Measurements from ENCODE around the gene LUC7L. TPM values are rescaled to one million over a fixed set of nuclear protein-coding genes. Genes with fewer than 3 reads are reported as not detected.
A peak's percentile ranks its signal among the peaks of the same experiment; 100 is the strongest.
"Not testable (repeated sequence)": the region's sequence is repeated elsewhere in the genome, so short reads cannot be mapped to it uniquely, and the experiment has no call there.

LUC7L gene, protein sequence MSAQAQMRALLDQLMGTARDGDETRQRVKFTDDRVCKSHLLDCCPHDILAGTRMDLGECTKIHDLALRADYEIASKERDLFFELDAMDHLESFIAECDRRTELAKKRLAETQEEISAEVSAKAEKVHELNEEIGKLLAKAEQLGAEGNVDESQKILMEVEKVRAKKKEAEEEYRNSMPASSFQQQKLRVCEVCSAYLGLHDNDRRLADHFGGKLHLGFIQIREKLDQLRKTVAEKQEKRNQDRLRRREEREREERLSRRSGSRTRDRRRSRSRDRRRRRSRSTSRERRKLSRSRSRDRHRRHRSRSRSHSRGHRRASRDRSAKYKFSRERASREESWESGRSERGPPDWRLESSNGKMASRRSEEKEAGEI
- polyA plus RNA-seq: 10 to 100 TPM; 36.1 to 83.2 (median 36.3) TPM

DNA sequence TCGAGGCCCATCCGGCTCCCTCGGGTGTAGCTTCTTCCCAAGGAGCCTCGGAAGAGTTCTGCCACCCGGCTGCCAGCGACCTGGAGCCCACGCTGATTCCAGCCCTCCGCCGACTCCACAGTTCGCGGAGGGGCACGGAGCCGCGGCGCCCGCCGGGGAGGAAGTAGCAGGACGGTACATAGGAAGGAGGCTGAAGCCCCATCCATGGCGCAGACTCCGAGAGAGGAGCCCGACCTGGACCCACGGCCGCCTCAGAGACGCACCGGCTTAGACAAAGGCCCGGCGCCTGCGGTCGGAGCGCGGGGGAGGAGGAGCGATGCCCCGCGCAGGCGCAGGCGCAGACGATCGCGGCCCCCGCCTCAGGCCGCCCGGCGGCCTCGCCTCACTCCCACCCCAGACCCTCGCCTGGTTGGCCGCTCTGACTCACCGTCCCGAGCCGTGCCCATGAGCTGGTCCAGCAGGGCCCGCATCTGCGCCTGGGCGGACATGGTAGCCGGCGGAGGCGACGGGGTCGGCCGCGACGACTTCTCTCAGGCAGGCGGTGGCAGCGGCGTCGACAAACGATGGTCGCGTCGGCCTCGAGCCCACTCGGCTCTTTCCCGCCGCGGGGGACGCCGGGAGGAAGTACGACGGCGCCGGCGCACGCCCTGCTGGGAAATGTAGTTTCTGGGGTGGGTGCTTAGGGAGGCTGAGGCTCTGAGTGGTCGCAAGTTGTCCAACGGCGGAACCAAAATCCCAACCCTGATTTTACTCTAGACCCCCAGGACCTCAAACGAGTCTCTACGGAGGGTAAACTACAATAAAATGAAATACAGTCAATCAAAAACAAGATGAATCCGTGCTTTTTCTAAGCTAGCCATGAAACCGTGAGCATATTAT, at the start of gene LUC7L:
Gene LUC7L, minus strand, starts transcription at position 598 of the 879 bp plus-strand sequence. Its CDS starts 110 bp downstream, at position 488.
- WGBS, 3 donors: 1 to 2% (median 1%) methylated on average over 78 to 88 of the region's 88 CpGs
- H3K27ac ChIP-seq (ENCODE audit: low read depth, low read length): peak within 1 kb of the TSS; percentile 66

DNA sequence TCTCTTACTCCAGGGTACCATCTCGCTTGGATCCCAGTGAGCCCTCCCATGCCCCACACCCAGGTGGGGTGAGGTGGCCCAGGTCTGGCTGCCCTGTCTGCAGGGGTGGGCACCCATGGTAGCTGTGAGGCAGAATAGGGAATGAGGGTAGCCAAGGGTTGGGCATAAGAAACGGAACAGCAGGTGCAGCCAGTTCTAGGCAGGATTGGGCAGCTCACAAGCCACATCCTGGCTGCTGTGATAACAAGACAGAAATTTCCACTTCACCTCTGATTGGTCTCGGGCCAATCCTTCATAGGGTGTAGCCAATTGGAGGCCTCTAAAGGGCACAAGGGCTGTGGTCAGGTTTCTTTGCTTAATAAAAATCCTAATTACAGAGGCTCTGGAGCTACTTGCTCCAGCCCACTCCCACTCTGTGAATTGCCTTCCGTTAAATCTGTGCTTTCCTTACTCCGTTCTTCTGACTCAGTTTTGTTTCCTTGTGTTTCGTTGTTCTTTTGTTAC, 49.7 kb upstream of the LUC7L start:
- H3K27ac ChIP-seq (ENCODE audit: low read depth, low read length): no peak overlapping the region
- 29 to 54% (median 45%) methylated on average over 6 of the region's 6 CpGs for WGBS, 3 donors

DNA sequence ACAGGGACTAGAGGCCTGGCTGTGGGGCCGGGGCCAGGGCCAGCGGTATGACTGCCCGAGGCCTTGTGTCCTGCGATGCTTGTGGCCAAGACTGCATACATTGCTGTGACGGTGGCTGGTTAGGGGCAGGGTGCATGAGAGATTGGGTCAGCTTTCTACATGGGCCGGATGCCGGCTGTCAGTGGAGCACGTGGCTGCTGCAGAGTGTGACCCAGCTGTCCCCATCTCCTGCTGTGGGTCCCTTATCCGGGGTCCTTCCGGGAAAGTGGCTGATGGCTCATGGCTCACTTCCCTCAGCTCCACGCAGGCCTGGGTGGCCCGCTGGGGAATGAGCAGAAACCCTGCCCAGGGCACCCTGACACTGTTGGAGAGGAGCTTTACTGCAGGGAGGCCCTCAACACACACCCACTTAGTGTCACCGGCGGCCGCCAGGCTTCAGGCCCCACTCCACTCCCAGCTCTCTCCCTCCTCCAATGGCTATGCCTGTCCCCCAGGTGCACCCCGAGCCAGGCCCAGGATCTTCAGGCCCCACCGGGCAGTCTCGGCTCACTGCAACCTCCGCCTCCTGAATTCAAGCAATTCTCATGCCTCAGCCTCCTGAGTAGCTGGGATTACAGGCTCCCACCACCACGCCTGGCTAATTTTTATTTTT, 47.3 kb upstream of the LUC7L start:
- WGBS, 3 donors: 61 to 83% (median 77%) methylated on average over 20 of the region's 20 CpGs
- H3K27ac ChIP-seq (ENCODE audit: low read depth, low read length): no peak overlapping the region

DNA sequence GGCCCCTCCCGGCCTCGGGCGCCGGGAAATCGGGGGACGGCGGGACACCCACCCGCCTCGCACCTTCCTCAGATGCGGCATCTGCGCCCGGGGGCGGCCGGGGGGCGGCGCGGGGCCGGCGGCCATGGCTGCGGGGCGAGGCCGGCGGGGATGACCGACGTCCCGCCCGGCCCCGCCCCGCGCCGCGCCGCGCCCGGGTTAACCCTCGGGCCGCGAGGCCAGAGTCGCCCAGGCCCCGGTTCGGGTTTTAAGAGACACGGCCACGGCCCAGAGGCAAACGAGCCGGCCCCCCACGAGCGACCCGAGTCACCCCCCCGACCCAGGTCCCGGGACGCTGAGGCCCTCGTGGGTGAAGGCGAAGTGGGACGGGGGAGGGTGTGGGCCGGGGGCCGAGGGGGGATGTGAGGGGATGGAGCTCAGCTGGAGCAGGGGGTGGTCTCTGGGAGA, 46.6 kb upstream of the LUC7L start, which contains the start of gene RGS11:
Gene RGS11, minus strand, starts transcription at position 159 of the 447 bp plus-strand sequence. Its CDS starts 33 bp downstream, at position 126.
- H3K27ac ChIP-seq (ENCODE audit: low read depth, low read length): no peak within 1 kb of the TSS
- 2 to 6% (median 4%) methylated on average over 34 to 56 of the region's 56 CpGs for WGBS, 3 donors

DNA sequence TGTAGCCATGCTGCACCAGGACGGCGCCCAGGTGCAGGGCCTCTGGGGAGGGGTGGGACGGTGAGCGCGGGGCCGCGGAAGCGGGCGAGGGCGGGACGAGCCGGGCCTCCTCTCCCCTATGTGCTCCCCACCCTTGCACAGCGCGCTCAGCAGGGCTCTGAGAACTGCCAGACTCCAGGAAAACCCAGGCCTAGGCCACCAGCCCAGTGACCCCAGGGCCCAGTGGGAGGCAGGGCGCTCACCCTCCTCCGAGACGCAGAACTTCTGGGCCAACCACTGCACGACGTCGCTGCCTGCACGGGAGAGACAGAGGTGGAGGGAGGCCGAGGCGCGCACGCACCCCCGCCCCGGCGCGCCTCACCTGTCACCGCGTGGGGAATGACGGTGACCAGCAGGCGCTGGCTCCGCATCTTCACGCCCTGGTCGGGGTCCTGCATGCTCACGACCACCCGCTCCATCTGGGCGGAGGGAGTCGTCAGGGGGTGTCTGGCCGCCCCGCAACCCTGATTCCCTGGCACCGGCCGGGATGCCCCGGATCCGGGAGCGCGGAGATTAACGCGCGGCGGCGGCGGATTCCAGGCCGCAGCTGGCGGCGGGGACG, 45.9 kb upstream of the LUC7L start:
- H3K27ac ChIP-seq (ENCODE audit: low read depth, low read length): no peak overlapping the region
- WGBS, 3 donors: 2 to 4% (median 3%) methylated on average over 31 to 58 of the region's 58 CpGs

DNA sequence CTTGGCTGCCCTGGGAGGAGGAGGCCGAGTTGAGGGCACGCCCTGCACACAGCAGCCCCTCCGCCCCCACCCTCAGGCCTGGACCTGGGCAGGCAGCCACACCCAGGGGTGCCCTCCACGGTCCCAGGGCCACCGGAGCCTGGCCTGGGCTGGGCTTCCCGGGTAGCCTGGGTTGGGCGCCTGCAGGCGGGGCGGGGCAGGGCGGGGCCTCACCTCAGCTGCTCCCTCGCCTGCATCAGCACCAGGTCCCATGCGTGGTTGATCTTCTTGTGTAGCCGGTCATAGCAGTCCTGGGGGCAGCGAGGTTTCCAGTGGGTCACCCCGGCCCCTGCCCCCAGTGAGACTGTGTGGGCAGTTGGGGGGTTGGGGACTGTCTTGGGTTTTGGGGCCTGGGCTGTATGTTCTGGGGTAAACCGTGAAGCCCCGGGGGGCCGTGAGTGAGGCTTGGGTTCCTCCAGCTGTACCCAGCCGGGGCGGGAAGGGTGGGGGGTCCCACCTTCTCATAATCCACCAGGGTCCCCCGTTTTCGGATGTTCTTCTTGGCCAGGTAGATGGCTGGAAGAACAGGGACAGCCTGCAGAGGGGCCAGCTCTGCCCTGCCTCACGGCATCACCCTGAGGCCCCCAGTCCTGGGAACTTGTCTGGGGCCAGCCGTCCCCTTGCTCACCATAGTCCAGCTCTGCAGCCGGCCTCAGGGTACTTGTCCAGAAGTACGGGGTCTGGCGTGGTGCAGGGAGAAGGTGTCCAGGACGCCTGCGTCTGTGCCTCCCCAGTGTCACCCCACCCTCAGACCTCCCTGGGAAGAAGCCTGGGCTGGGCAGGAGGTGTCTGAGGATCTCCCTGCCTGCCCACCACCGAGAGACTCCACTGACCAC, 44.5 kb upstream of the LUC7L start:
- WGBS, 3 donors: 48 to 85% (median 83%) methylated on average over 27 to 30 of the region's 30 CpGs
- no peak overlapping the region for H3K27ac ChIP-seq (ENCODE audit: low read depth, low read length)

DNA sequence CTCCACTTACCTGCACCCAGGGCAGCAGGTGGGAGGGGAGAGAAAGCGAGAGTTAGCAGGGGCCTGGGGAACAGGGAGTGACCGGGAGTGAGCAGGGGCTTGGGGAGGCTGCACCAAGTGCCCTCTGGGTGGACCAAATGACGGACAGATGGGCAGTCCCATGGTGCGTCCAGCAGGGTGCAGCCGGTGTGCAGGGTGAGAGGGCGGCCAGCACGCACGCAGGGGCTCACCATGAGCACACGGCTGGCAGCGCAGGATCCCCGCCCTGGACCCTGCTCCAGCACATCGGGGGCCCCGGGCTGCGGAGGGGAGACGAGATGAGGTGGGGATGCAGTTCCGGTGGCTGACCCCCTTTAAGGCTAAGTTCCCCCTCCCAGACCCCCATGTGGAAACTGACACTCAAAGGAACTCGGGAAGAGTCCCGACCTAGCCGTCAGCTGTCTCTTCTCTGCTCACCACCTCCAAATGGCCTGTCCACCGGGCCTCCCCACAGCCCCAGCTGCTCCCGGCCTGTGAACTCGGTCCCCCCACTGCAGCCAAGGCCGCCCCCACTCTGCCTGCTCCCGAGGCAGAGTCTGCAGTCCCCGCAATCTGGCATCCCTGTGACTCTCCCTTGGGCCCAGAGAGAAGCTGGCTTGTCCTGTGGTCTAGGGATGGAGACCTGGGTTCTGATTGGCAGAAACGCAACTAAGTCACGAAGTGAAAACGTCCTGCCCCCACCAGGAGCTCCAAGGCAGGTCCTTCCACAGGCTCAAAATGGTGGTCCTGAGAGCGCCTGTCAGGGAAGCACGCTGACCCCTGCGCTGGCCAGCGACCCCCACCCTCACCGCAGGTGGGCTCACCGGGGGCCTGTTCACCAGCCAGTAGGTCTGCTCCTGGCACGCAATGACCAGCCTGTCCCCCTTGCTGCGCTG, 43.6 kb upstream of the LUC7L start:
- H3K27ac ChIP-seq (ENCODE audit: low read depth, low read length): no peak overlapping the region
- 67 to 87% (median 84%) methylated on average over 31 to 36 of the region's 36 CpGs for WGBS, 3 donors

DNA sequence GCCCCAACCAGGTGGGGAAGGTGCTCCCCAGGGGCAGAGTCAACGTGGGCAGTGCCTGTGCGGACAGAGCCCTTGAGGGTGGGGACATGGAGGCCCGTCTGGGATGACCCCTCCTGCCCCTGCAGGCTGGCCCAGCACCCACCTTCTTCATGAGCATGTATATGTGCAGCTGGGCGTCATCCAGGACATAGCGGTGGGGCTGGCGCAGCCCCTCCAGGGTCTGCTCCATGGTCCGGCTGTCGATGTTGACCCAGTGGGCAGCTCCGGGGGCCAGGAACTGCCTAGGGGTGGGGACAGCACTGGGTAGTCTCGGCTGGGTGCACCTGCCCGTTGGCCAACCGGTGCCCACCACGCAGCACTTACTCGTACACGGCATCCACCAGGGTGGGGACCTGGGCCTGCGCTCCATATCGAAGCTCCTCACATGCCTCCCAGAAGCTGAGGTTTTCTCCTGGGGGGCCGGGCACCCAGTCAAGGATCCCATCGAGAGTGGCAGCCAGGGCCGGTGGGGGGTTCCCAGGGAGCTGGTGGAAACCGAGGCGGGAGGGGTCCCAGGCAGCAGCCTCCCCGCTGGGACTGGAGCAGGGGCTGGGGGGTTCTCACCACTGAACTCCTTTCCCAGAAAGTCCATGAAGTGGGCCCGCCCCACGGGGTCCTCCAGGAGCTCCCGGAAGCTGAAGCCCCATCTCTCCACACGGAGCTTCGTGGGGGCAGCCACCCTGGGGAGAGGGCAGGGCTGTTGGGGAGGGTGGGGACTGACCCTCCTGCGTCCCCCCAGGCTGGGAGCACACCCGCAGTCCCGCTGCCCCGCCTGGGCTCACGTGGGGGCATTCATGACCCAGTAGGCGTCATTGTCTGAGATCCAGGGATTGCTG, 41.4 kb upstream of the LUC7L start:
- no peak overlapping the region for H3K27ac ChIP-seq (ENCODE audit: low read depth, low read length)
- 83 to 89% (median 89%) methylated on average over 33 to 34 of the region's 34 CpGs for WGBS, 3 donors

DNA sequence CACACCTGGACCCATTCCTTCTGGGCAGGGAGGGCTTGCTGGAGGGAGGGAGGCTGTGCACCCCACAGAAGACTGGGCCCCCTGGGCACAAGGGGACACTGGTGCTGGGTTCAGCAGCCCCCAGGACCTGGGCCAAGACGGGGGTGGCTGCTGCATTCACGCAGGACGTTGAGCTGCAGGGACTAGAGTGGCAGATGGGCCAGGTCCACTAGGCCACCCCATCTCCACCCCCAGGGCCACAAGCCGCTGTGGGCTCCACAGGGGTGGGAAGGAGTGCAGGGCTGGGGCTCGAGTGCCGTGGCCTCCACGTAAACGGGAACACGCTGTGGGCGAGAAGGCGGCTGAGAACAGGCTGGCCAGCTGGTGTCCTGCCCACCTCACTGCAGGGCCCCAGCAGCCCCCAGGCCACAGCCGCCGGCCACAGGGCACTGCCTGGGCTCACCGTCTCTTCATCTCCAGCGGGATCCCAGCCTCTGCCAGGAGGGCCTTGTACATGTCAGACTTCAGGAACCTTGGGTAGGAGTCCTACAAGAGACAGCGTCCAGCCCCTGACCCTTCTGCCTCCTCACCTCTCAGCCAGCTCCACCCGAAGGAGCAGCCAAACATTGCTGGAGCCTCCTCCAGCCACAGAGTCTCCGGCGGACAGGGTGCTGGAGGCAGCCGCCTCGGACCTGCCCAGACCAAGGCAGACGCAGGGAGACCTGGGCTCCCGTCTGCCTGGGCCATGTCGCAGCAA, 40.0 kb upstream of the LUC7L start:
- H3K27ac ChIP-seq (ENCODE audit: low read depth, low read length): no peak overlapping the region
- 46 to 86% (median 84%) methylated on average over 19 to 24 of the region's 24 CpGs for WGBS, 3 donors

DNA sequence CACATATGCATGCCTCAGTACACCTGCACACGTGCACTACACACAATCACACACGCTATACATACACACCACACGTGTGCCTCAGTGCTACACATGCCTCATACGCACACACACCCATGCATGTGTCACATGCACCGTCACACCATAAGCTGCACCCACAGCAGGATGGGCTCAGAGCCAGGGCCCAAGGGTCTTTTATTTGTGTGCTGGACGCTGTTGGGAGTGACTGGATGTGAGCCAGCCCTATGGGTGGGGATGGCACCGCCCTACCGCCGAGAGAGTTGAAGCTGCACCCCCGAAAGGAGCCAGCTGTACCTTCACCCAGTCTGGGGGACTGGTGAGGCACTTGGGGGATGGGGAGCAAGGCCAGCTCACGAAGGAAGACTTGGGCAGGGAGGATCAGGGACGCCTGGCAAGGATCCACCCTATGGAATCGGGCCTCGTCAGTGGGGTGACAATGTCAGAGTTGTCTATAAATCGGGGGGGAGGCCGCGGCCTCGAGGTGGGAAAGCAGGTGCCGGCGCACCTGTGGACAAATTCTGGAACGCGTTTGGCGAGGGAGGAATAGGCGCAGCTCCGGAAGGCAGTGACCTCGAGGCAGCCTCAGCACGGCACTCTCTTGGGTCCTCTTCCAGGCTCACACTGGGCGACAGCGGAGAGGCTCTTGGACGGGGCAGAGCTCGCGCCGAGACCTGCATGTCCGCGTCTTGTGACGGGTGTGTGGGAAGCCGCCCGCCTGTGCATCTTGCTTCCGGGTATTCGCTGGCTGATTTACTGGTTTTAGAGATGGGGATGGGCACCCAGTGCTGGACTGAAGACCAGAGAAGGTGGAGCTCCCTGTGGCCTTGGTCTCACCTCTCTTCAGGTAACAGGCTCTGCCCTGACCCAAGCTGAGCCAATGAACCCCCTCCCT, 39.1 kb upstream of the LUC7L start:
- 31 to 75% (median 69%) methylated on average over 36 to 40 of the region's 40 CpGs for WGBS, 3 donors
- no peak overlapping the region for H3K27ac ChIP-seq (ENCODE audit: low read depth, low read length)

DNA sequence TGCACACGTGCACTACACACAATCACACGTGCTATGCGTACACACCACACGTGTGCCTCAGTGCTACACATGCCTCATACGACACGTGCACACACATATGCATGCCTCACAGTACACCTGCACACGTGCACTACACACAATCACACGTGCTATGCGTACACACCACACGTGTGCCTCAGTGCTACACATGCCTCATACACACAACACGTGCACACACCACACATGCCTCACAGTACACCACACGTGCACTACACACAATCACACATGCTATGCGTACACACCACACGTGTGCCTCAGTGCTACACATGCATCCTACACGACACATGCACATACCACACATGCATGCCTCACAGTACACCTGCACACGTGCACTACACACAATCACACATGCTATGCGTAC, 38.3 kb upstream of the LUC7L start:
- H3K27ac ChIP-seq (ENCODE audit: low read depth, low read length): not testable (repeated sequence)
- WGBS, 3 donors: 82 to 90% (median 86%) methylated on average over 17 of the region's 17 CpGs

DNA sequence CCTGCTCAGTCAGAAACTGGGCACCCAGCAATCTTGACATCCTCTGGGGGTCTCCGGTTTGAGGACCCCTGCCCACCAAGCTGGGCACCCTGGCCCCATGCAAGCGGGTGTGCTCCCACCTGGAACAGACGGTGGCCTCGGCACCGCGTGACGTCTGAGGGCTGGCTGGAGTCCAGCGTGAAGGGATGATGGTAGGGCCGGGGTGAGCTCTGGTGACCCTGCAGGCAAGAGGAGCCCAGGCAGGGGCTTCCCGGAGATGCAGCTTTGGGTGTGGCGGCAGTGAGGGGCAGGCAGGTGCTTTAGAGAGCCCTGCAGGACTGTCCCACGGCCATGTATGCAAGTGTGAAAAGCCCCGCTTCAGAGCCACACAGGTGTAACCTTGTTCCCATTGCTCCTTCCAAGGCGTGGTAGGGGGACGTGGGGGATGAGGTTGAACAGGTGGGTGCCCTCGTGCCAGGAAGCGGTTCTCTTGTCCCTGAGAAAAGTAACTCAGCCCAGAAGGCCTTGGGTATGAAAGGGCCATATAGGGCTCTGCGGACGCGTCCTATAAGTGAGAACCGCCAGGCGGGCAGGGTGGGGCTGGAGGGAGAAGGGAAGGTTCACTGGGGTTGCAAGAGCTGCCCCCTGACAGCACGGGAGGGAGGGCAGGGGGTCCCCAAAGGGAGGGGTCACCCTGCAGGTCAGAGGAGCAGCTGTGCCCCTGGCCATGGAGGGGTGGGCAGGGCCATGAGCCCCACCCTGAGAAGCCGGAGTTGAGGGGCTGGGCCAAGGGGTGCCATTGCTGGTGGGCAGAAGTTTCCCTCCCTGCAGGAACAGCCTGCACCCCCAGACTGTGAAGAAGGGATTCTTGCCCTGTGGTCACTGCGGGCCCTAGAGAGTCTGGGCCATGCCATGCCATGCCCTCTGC, 37.3 kb upstream of the LUC7L start:
- WGBS, 3 donors: 76 to 78% (median 77%) methylated on average over 25 of the region's 25 CpGs
- no peak overlapping the region for H3K27ac ChIP-seq (ENCODE audit: low read depth, low read length)

DNA sequence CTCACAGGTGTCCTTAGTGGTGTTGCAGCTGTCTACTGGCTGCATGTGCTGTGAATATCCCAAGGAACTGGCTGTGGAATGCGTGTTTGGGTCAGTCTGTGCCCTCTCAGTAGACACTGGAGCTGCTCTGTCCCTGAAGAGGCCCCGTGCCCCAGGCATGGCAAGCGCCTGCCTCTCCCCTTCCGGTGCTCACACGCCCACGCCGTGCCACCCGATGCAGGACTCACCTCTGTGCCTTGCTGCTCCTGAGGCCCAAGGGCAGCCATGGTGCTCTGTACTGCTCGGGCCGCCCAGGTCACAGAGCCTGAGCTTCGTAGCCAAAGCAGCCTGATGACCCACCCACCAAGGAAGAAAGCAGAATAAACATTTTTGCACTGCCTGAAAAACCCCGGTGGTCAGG, 36.5 kb upstream of the LUC7L start:
- H3K27ac ChIP-seq (ENCODE audit: low read depth, low read length): no peak overlapping the region
- WGBS, 3 donors: 64 to 82% (median 76%) methylated on average over 12 of the region's 12 CpGs
